HG02870 (cell line): ENCODE results near the gene CBY1.

Experiments used
- ATAC-seq: cut with Tn5 transposase; IDR thresholded peaks from one replicate; pipeline ENCODE4 v1.9.1; 2021; ENCODE audit warnings: mild to moderate bottlenecking, moderate library complexity; ENCODE audit not compliant: unreplicated experiment

CBY1 gene

DNA sequence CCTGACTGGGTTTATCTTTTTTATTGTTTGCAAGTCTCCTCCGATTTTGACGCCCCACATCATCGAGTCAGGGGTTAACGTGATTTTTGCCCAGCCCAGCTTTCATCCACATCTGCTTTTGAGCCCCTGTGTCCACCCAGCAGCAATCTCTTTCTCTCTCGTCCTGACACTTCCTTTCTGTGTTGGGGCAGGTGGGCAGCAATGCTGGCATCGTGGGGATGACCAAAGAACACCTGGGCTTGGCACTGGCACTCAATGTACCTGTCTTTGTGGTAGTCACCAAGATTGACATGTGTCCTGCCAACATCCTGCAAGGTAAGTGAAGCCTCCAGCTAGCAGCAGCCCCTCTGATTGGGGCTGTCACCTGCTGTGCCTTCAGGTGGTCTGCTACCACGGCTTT lies 65.1 kb downstream of the CBY1 start:
- ATAC-seq: no peak
